Peyer's patch (tissue), 4 donors: ENCODE measurements around the gene MYCN. TPM values are rescaled to one million over a fixed set of nuclear protein-coding genes. Genes with fewer than 3 reads are reported as not detected.
"Not testable (repeated sequence)": the region's sequence is repeated elsewhere in the genome, so short reads cannot be mapped to it uniquely, and the experiment has no call there.

ENCODE experiments used
- DNase-seq, 3 donors: peaks; one replicate each; pipeline ENCODE4 v3.0.0-alpha.2; 2017 to 2019
- H3K27ac ChIP-seq, 4 donors: fragments of 200-600 bp; sonication (generic); one replicate each; pipeline ENCODE4 v1.5.1; 2016 to 2019
- H3K27me3 ChIP-seq, 2 donors: fragments of 200-600 bp; sonication (generic); one replicate each; pipeline ENCODE4 v1.5.1; 2019
- H3K36me3 ChIP-seq, 3 donors: fragments of 200-600 bp; sonication (generic); one replicate each; pipeline ENCODE4 v1.5.1; 2016 to 2019
- H3K4me1 ChIP-seq, 4 donors: fragments of 200-600 bp; sonication (generic); one replicate each; pipeline ENCODE4 v1.5.1; 2016 to 2019
- H3K4me3 ChIP-seq, 4 donors: fragments of 200-600 bp; sonication (generic); 1 replicate in 3 of 4; 2 replicates in 1 of 4; pipeline ENCODE4 v1.5.1; 2016 to 2019; ENCODE audit warnings: mild to moderate bottlenecking in 1 of 4
- H3K9me3 ChIP-seq, 4 donors: fragments of 200-600 bp; sonication (generic); one replicate each; pipeline ENCODE4 v1.5.1; 2016 to 2019; ENCODE audit warnings: mild to moderate bottlenecking in 1 of 4
- POLR2A ChIP-seq, 2 donors: fragments of 450-650 bp; IDR thresholded peaks; one replicate each; pipeline ENCODE4 v1.5.1; 2017; ENCODE audit warnings: antibody characterized with exemption in 2 of 2, mild to moderate bottlenecking in 2 of 2, moderate library complexity in 2 of 2
- total RNA-seq, 4 donors: library from RNA; depleted of rRNA; stranded (reverse); fragments of >200 nt; gene quantifications; one replicate each; pipeline ENCODE4 v1.1.0, GENCODE V29; 2016
- TF ChIP-seq, protein P1 (sequence below), 6 experiments: fragments of 450-650 bp in 4 of 6; fragments of 200-600 bp in 2 of 6; sonication (generic) in 1 of 6; IDR thresholded peaks; one replicate each; pipeline ENCODE4 v1.5.1; 2017 to 2019; ENCODE audit warnings: antibody characterized with exemption in 6 of 6, mild to moderate bottlenecking in 3 of 6, moderate library complexity in 1 of 6

Gene MYCN
- total RNA-seq, 4 donors from 2014 or later = 0.94 to 5.0 (median 3.3) TPM

DNA sequence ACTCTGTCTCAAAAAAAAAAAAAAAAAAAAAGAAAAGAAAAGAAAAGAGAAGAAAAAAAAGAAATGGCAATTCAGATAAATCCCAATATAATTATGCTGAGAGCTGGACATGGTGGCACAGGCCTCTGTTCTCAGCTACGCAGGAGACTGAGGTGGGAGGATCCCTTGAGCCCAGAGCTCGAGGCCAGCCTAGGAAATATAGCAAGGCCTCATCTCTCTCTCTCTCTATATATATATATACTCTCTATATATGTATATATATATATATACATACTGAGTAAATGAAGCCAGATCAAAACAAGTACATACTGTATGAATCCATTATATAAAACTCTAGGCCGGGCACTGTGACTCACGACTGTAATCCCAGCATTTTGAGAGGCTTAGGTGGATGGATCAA lies 30.6 kb upstream of the MYCN start:
- no peak overlapping the region for H3K27ac ChIP-seq
- H3K27me3 ChIP-seq = no peaks in the 10 kb centered on the region
- no peaks in the 10 kb centered on the region for H3K36me3 ChIP-seq
- peaks cover 0 to 11% (median 0%) of the 10 kb centered on the region in 4 donors for H3K4me1 ChIP-seq
- no peak overlapping the region for H3K4me3 ChIP-seq
- no peak for DNase-seq
- TF ChIP-seq, protein P1, sequence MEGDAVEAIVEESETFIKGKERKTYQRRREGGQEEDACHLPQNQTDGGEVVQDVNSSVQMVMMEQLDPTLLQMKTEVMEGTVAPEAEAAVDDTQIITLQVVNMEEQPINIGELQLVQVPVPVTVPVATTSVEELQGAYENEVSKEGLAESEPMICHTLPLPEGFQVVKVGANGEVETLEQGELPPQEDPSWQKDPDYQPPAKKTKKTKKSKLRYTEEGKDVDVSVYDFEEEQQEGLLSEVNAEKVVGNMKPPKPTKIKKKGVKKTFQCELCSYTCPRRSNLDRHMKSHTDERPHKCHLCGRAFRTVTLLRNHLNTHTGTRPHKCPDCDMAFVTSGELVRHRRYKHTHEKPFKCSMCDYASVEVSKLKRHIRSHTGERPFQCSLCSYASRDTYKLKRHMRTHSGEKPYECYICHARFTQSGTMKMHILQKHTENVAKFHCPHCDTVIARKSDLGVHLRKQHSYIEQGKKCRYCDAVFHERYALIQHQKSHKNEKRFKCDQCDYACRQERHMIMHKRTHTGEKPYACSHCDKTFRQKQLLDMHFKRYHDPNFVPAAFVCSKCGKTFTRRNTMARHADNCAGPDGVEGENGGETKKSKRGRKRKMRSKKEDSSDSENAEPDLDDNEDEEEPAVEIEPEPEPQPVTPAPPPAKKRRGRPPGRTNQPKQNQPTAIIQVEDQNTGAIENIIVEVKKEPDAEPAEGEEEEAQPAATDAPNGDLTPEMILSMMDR (IDR thresholded peaks at IDR 0.05) = no peak
- TF ChIP-seq POLR2A (IDR thresholded peaks at IDR 0.05) = no peak
- H3K9me3 ChIP-seq = no peaks in the 10 kb centered on the region

DNA sequence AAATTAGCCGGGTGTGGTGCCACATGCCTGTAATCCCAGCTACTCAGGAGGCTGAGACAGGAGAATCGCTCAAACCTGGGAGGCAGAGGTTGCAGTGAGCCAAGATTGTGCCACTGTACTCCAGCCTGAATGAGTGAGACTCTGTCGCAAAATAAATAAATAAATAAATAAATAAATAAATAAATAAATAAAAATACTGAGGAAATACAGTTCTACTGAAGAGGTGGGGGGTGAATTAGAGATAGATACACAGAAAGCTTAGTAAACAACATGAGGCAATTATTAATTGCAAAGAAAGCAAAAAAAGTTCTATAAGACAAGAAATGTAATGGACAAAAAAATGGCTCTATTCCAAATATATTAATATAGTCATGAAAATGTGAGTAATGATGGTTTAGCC lies 29.1 kb upstream of the MYCN start:
- H3K9me3 ChIP-seq, H3K36me3 ChIP-seq, H3K4me3 ChIP-seq, H3K27me3 ChIP-seq, DNase-seq, H3K27ac ChIP-seq: not testable (repeated sequence)
- H3K4me1 ChIP-seq = peaks cover 0 to 11% (median 0%) of the 10 kb centered on the region in 4 donors

DNA sequence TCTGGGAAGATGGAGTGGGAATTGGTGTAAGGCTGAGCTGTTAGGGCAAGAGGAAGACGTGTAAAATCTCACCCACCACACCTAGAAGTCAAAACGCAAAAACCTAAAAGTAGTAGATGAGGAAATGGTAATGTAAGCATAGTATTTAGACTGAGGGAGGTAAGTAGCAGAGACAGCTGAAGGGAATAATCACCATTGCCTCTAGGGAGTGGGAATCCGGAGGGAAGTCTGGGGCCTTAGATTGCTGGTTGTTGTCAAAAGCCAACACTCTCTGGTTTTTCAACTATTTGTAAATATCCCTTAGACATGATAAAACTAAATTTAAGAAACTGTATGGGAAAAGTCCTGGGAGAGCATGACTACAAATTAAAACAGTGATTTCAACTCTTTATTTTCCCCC lies 28.7 kb upstream of the MYCN start:
- Histone ChIP-seq H3K27me3 (no peaks in the 10 kb centered on the region), H3K4me3 (no peak overlapping the region), H3K36me3 (no peaks in the 10 kb centered on the region), H3K27ac (no peak overlapping the region), H3K4me1 (peaks cover 0 to 11% (median 0%) of the 10 kb centered on the region in 4 donors), H3K9me3 (no peaks in the 10 kb centered on the region)
- TF ChIP-seq, protein P1 (IDR thresholded peaks at IDR 0.05) = no peak
- no peak for TF ChIP-seq POLR2A (IDR thresholded peaks at IDR 0.05)
- no peak for DNase-seq

DNA sequence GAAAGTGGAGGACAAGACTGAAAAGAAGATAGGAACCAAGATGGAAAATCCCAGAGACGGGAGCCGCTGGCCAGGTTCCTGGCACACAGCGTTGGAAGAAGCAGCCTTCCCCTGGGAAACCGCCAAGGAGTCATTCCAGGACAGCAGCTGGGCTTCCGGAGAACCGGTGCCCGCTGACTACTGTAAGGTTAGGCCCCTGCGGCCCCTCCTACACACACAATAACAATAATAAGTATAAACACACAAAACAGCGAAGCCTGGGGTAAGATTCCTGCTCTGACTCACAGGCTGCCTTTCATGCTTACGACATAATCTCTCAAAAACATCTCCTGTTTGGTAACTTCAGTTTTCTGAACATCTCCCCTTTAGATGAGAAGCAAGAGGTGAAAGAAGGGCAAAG lies 28.1 kb upstream of the MYCN start:
- TF ChIP-seq POLR2A (IDR thresholded peaks at IDR 0.05) = no peak
- TF ChIP-seq, protein P1 (IDR thresholded peaks at IDR 0.05) = no peak
- peak in 2 of 3 donors; percentile 16 to 54 for DNase-seq
- Histone ChIP-seq H3K27me3 (no peaks in the 10 kb centered on the region), H3K4me3 (no peak overlapping the region), H3K9me3 (no peaks in the 10 kb centered on the region), H3K4me1 (peaks cover 0 to 11% (median 0%) of the 10 kb centered on the region in 4 donors), H3K27ac (no peak overlapping the region), H3K36me3 (no peaks in the 10 kb centered on the region)

DNA sequence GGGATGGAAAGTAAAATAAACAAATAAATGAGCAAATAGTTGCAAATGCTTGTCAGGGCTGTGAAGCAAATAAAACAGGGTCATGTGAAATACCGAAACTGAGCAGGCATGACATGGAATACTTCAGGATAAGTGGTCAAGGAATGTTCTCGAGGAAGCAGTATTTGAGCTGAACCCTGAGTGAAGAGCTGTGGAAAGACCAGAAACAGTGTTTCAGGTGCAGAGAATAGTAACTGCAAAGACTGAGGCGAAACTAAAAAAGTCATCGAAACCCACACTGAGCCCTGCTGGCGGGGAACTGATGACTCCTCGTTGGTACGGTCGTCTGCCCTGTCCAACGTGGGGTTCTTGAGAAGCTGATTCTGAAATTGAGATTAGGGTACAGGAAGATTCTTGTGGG lies 27.2 kb upstream of the MYCN start:
- DNase-seq = no peak
- no peaks in the 10 kb centered on the region for H3K9me3 ChIP-seq
- peaks cover 0 to 11% (median 0%) of the 10 kb centered on the region in 4 donors for H3K4me1 ChIP-seq
- no peaks in the 10 kb centered on the region for H3K27me3 ChIP-seq
- no peaks in the 10 kb centered on the region for H3K36me3 ChIP-seq
- H3K4me3 ChIP-seq = no peak overlapping the region
- TF ChIP-seq, protein P1 (IDR thresholded peaks at IDR 0.05) = no peak
- TF ChIP-seq POLR2A (IDR thresholded peaks at IDR 0.05) = no peak
- no peak overlapping the region for H3K27ac ChIP-seq

DNA sequence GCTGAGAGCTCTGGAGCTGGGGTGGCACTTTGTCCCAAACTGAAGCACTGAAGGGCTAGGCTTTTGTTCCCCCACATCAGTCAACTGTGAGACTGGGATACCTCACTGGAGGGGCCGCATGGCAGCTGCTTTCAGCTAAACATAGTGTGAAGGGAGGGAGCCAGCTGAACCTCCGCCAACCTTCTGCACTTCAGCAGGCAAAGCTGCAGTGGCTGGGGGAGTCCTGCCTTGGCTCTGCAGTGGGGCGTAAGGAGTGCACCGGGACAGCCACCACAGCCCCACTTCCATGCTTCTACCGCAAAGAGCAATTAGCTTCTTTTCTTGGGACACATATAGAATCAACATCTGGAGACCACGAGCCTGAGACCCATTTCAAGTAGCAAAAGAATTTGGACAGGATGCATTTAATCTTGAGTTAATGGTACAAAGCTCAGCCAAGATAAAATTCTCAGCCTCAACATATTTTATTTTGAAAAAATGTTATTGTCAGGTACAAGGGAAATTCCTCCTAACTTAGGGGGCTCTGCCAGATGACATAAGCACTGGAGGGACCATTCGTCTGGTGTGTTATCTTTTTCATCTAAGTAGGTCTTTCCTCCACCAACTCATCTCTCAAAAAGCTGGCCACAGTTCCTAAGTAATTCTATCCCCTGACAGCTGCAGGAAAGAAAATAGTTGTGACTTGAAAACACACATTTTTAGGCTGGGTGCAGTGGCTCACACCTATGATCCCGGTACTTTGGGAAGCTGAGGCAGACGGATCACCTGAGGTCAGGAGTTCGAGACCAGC lies 25.6 kb upstream of the MYCN start:
- Histone ChIP-seq H3K27me3 (no peaks in the 10 kb centered on the region), H3K9me3 (no peaks in the 10 kb centered on the region), H3K27ac (no peak overlapping the region), H3K36me3 (no peaks in the 10 kb centered on the region), H3K4me1 (peaks cover 0 to 11% (median 0%) of the 10 kb centered on the region in 4 donors), H3K4me3 (no peak overlapping the region)
- TF ChIP-seq POLR2A (IDR thresholded peaks at IDR 0.05) = no peak
- TF ChIP-seq, protein P1 (IDR thresholded peaks at IDR 0.05) = no peak
- DNase-seq = no peak

DNA sequence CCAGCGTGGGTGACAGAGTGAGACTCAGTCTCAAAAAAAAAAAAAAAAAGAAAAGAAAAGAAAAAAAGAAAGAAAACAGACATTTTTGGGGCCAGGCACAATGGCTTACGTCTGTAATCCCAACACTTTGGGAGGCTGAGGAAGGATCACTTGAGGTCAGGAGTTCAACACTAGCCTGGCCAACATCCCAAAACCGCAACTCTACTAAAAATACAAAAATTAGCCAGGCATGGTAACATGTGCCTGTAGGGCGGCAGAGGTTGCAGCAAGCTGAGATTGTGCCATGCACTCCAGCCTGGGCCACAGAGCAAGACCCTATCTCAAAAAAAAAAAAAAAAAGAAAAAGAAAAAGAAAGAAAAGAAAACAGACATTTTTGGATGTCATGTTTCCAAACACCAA lies 24.8 kb upstream of the MYCN start:
- not testable (repeated sequence) for H3K27me3 ChIP-seq, H3K27ac ChIP-seq, H3K4me3 ChIP-seq, H3K9me3 ChIP-seq, DNase-seq, H3K36me3 ChIP-seq
- peaks cover 0 to 11% (median 0%) of the 10 kb centered on the region in 4 donors for H3K4me1 ChIP-seq
